ENCODE measurements around the gene MT1B. TPM values are rescaled to one million over a fixed set of nuclear protein-coding genes. Genes with fewer than 3 reads are reported as not detected.
A peak's percentile ranks its signal among the peaks of the same experiment; 100 is the strongest.

Gene MT1B
- total RNA-seq, 1 donor = not detected

DNA sequence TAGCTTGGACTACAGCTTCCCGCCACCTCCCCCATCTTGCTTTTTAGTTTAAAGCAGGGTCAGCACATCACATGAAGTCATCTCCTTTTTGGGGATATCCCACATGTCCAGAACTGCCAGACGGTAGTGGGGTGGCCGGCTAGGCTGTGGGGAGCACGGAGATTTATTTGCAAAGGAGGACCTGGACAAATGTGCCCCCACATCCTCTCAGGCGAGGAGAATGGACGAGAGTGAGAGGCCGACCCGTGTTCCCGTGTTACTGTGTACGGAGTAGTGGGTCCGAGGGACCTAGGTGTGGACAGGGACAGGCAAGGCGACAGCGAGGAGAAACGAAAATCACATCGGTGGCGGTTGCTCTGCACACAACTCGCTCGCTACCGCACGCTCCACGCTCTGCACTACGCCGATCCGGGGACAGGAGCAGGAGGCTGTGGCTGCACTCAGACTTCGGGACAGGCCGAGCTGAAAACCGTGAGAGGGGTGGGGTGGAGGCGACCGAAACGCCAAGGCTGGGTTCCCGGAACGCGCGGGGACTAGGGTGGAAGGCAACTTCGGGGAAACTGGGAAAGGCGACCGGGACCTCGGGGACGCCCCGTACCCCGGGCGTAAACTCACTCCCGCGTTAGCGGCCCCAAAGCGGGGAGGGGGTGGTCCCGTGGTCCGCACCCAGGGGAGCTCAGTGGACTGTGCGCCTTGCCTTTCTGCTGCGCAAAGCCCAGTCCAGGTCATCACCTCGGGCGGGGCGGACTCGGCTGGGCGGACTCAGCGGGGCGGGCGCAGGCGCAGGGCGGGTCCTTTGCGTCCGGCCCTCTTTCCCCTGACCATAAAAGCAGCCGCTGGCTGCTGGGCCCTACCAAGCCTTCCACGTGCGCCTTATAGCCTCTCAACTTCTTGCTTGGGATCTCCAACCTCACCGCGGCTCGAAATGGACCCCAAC lies 13.6 kb upstream of the MT1B start, which contains the start of gene MT1A:
Gene MT1A, plus strand, starts transcription at position 853 of the 937 bp plus-strand sequence. Its CDS starts 73 bp downstream, at position 926.
- no peaks in the 10 kb centered on the region for H3K79me2 ChIP-seq (ENCODE audit: insufficient read depth, low read length)
- H3K4me2 ChIP-seq (ENCODE audit: insufficient read depth, low read length) = peak within 1 kb of the TSS; percentile 85
- no peaks in the 10 kb centered on the region for H3K9me3 ChIP-seq (ENCODE audit: low read depth, low read length)
- H3K36me3 ChIP-seq (ENCODE audit: insufficient read depth, low read length) = no peaks in the 10 kb centered on the region
- peak; percentile 94 for DNase-seq (ENCODE audit: insufficient read length, low spot score, missing footprints)
- peak within 1 kb of the TSS; percentile 72 for H2AFZ ChIP-seq (ENCODE audit: low read length)
- no peak for TF ChIP-seq CTCF (IDR thresholded peaks at IDR 0.05; ENCODE audit: extremely low read depth, low read depth, low read length)
- H3K27ac ChIP-seq (ENCODE audit: low read depth, low read length) = no peak within 1 kb of the TSS
- peaks cover 6% of the 10 kb centered on the region for H3K27me3 ChIP-seq (ENCODE audit: insufficient read depth, low read length)
- H3K4me3 ChIP-seq (ENCODE audit: insufficient read depth, low read length) = peak within 1 kb of the TSS; percentile 71
- H3K4me1 ChIP-seq (ENCODE audit: insufficient read depth, low read length) = peaks cover 6% of the 10 kb centered on the region
- no peaks in the 10 kb centered on the region for H4K20me1 ChIP-seq (ENCODE audit: insufficient read depth, low read length)

GRCh38 chr16:56639045-56639444 lies 12.6 kb upstream of the MT1B start:
- Histone ChIP-seq H3K4me2 (ENCODE audit: insufficient read depth, low read length) (peak overlapping the region; percentile 85), H4K20me1 (ENCODE audit: insufficient read depth, low read length) (no peaks in the 10 kb centered on the region), H2AFZ (ENCODE audit: low read length) (no peak overlapping the region), H3K79me2 (ENCODE audit: insufficient read depth, low read length) (no peaks in the 10 kb centered on the region), H3K4me1 (ENCODE audit: insufficient read depth, low read length) (peaks cover 8% of the 10 kb centered on the region), H3K27me3 (ENCODE audit: insufficient read depth, low read length) (peaks cover 4% of the 10 kb centered on the region), H3K9me3 (ENCODE audit: low read depth, low read length) (no peaks in the 10 kb centered on the region), H3K36me3 (ENCODE audit: insufficient read depth, low read length) (no peaks in the 10 kb centered on the region), H3K4me3 (ENCODE audit: insufficient read depth, low read length) (no peak overlapping the region), H3K27ac (ENCODE audit: low read depth, low read length) (no peak overlapping the region)
- no peak for DNase-seq (ENCODE audit: insufficient read length, low spot score, missing footprints)
- TF ChIP-seq CTCF (IDR thresholded peaks at IDR 0.05; ENCODE audit: extremely low read depth, low read depth, low read length) = no peak

- Histone ChIP-seq H3K4me2 (ENCODE audit: insufficient read depth, low read length) (no peak overlapping the region), H3K27me3 (ENCODE audit: insufficient read depth, low read length) (peaks cover 11% of the 10 kb centered on the region), H3K9me3 (ENCODE audit: low read depth, low read length) (no peaks in the 10 kb centered on the region), H3K4me3 (ENCODE audit: insufficient read depth, low read length) (no peak overlapping the region), H3K36me3 (ENCODE audit: insufficient read depth, low read length) (no peaks in the 10 kb centered on the region), H3K79me2 (ENCODE audit: insufficient read depth, low read length) (no peaks in the 10 kb centered on the region), H3K27ac (ENCODE audit: low read depth, low read length) (no peak overlapping the region), H4K20me1 (ENCODE audit: insufficient read depth, low read length) (no peaks in the 10 kb centered on the region), H2AFZ (ENCODE audit: low read length) (no peak overlapping the region), H3K4me1 (ENCODE audit: insufficient read depth, low read length) (peaks cover 8% of the 10 kb centered on the region)
- TF ChIP-seq CTCF (IDR thresholded peaks at IDR 0.05; ENCODE audit: extremely low read depth, low read depth, low read length) = no peak
- DNase-seq (ENCODE audit: insufficient read length, low spot score, missing footprints) = no peak
Observed at GRCh38 chr16:56640076-56640475, 11.6 kb upstream of the MT1B start.

DNA sequence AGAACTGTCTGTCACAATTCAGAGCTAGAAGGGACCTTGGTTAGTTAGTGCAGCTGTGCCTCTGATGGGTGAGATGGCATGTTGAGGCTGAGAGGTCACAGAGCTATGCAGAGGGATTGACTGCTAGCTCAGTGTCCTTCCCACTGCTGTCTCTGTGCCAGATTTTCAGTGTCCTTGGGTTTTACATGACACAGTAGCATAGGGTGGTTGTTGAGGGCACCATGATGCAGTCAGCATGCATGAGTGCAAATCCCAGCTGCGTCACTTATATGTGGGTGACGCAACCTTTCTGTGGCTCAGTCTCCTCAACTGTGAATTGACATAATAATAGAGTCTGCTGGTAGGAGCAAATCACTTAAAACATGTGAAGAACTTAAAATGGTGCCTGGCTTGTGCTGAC lies 10.5 kb upstream of the MT1B start:
- H3K4me2 ChIP-seq (ENCODE audit: insufficient read depth, low read length) = no peak overlapping the region
- H3K36me3 ChIP-seq (ENCODE audit: insufficient read depth, low read length) = no peaks in the 10 kb centered on the region
- no peaks in the 10 kb centered on the region for H4K20me1 ChIP-seq (ENCODE audit: insufficient read depth, low read length)
- peaks cover 17% of the 10 kb centered on the region for H3K27me3 ChIP-seq (ENCODE audit: insufficient read depth, low read length)
- H3K4me1 ChIP-seq (ENCODE audit: insufficient read depth, low read length) = peaks cover 8% of the 10 kb centered on the region
- H3K27ac ChIP-seq (ENCODE audit: low read depth, low read length) = no peak overlapping the region
- no peaks in the 10 kb centered on the region for H3K79me2 ChIP-seq (ENCODE audit: insufficient read depth, low read length)
- no peak overlapping the region for H2AFZ ChIP-seq (ENCODE audit: low read length)
- TF ChIP-seq CTCF (IDR thresholded peaks at IDR 0.05; ENCODE audit: extremely low read depth, low read depth, low read length) = no peak
- no peak for DNase-seq (ENCODE audit: insufficient read length, low spot score, missing footprints)
- no peak overlapping the region for H3K4me3 ChIP-seq (ENCODE audit: insufficient read depth, low read length)
- no peaks in the 10 kb centered on the region for H3K9me3 ChIP-seq (ENCODE audit: low read depth, low read length)
